Activated CD8-positive, alpha-beta T cell treated with anti-CD3 and anti-CD28 coated beads for 36 hours (primary cell): Measurements from ENCODE around the gene CACNA1C. TPM values are rescaled to one million over a fixed set of nuclear protein-coding genes. Genes with fewer than 3 reads are reported as not detected.

Source experiments
- ATAC-seq: fragments of 200-7000 bp; cut with Tn5 transposase; one replicate; pipeline ENCODE4 v1.10.0; 2021; ENCODE audit warnings: mild to moderate bottlenecking, moderate library complexity
- CTCF ChIA-PET: fragments of 350-600 bp; sonication (Branson Sonifier 250); formaldehyde crosslinking; loops from one replicate; lab custom pipeline; 2021; ENCODE audit warnings: antibody characterized with exemption; lab: Charles Lee
- POLR2A ChIA-PET: fragments of 350-600 bp; sonication (Branson Sonifier 250); formaldehyde crosslinking; loops from one replicate; lab custom pipeline; 2021; ENCODE audit warnings: antibody characterized with exemption; lab: Charles Lee
- DNase-seq: peaks from one replicate; pipeline ENCODE4 v3.0.0-alpha.2; 2020
- H3K27ac Mint-ChIP-seq: one replicate; pipeline ENCODE4 v1.8.0; 2021; ENCODE audit warnings: mild to moderate bottlenecking, mixed read lengths
- H3K27me3 Mint-ChIP-seq: one replicate; pipeline ENCODE4 v1.8.0; 2021; ENCODE audit warnings: mixed read lengths
- H3K36me3 Mint-ChIP-seq: one replicate; pipeline ENCODE4 v1.8.0; 2021; ENCODE audit warnings: low read depth, mixed read lengths
- H3K4me1 Mint-ChIP-seq: one replicate; pipeline ENCODE4 v1.8.0; 2021; ENCODE audit warnings: low read depth, mixed read lengths
- H3K4me3 Mint-ChIP-seq: one replicate; pipeline ENCODE4 v1.8.0; 2021; ENCODE audit warnings: mild to moderate bottlenecking, moderate library complexity, mixed read lengths
- H3K9me3 Mint-ChIP-seq: one replicate; pipeline ENCODE4 v1.8.0; 2021; ENCODE audit warnings: mixed read lengths
- intact Hi-C: fragments of 100-400 bp; cut with micrococcal nuclease; formaldehyde crosslinking; loops from one replicate; pipeline ENCODE4 v1.10.0; 2022
- total RNA-seq, 2 experiments: library from RNA; stranded (reverse); gene quantifications; one replicate each; pipeline ENCODE4 v1.2.3, GENCODE V29; 2021
- TF ChIP-seq, protein P1 (sequence below): fragments of 200-600 bp; IDR thresholded peaks from one replicate; pipeline ENCODE4 v1.8.0; 2022; ENCODE audit warnings: antibody characterized with exemption, mild to moderate bottlenecking

The CACNA1C gene
- total RNA-seq, 2 experiments from 2014 or later: 0.02 to 0.05 TPM

DNA sequence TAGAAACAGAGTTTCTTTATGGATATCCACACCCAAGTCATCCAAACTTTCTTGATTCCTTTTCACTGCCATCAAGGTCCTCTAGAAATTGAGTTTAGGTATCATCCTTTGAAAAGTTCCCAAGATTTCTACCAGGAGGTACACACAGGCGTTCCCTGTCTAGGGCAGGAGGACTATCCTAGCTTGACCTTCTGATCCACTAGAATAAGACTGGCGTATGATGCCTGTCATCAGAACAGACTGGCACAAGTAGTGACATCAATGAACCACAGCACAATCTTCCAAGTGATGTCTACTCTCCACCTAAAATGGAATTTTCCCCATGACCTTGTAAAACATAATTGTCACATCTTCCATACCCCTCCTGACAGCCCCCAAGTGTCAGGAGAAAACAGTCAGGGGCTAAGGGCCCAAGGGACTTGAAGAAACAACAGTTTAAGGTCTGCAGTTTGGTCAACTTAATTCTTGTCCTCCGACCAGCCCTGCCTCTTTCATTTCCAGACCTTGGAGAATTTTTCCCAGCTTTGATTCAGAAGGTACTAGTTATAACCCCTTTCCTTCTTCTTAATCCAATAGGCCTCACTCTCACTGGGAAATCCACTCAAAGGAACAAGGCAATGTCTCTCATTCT lies 641.3 kb downstream of the CACNA1C start:
- intact Hi-C loops: no loop called here

DNA sequence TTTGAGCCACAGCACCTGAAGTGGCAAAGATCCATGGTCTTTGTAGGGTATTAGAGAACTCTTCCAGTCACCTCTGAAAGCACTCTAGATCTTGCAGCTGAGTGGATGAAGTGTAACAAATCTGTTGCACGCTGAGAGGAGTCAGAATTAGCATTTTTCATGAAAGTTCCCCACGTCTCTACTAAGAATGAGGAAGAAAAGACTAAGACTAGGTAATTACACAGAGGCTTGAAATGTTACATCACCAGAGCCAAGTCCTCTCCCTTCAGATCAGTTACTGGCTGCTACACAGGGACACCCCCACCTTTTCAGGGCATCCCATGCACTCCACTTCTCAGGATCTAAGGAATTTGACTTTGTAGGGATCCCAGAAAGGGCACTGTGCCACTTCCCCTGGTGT lies 643.3 kb downstream of the CACNA1C start:
- Mint-ChIP-seq H3K36me3 (no peaks in the 10 kb centered on the region), H3K27me3 (no peaks in the 10 kb centered on the region), H3K4me1 (peaks cover 19% of the 10 kb centered on the region), H3K27ac (no peak overlapping the region), H3K9me3 (no peaks in the 10 kb centered on the region), H3K4me3 (no peak overlapping the region)
- CTCF ChIA-PET: no interaction called here
- DNase-seq (no peak), ATAC-seq (no peak)
- POLR2A ChIA-PET: no interaction called here
- intact Hi-C loops: no loop called here
- TF ChIP-seq, protein P1, sequence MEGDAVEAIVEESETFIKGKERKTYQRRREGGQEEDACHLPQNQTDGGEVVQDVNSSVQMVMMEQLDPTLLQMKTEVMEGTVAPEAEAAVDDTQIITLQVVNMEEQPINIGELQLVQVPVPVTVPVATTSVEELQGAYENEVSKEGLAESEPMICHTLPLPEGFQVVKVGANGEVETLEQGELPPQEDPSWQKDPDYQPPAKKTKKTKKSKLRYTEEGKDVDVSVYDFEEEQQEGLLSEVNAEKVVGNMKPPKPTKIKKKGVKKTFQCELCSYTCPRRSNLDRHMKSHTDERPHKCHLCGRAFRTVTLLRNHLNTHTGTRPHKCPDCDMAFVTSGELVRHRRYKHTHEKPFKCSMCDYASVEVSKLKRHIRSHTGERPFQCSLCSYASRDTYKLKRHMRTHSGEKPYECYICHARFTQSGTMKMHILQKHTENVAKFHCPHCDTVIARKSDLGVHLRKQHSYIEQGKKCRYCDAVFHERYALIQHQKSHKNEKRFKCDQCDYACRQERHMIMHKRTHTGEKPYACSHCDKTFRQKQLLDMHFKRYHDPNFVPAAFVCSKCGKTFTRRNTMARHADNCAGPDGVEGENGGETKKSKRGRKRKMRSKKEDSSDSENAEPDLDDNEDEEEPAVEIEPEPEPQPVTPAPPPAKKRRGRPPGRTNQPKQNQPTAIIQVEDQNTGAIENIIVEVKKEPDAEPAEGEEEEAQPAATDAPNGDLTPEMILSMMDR: no peak

More for the DNA sequence above, 641.3 kb downstream of the CACNA1C start:
- Mint-ChIP-seq H3K9me3 (no peaks in the 10 kb centered on the region), H3K27me3 (no peaks in the 10 kb centered on the region), H3K27ac (no peak overlapping the region), H3K4me1 (peaks cover 30% of the 10 kb centered on the region), H3K36me3 (peaks cover 2% of the 10 kb centered on the region), H3K4me3 (no peak overlapping the region)
- CTCF ChIA-PET: interaction anchor here (1.8 to 5.4 kb wide), 2 partner anchors 11 to 90 kb away, joined by 6 to 37 read pairs; no protein-coding TSS in a partner anchor
- DNase-seq (no peak), ATAC-seq (no peak)
- POLR2A ChIA-PET: no interaction called here
- TF ChIP-seq, protein P1: no peak

DNA sequence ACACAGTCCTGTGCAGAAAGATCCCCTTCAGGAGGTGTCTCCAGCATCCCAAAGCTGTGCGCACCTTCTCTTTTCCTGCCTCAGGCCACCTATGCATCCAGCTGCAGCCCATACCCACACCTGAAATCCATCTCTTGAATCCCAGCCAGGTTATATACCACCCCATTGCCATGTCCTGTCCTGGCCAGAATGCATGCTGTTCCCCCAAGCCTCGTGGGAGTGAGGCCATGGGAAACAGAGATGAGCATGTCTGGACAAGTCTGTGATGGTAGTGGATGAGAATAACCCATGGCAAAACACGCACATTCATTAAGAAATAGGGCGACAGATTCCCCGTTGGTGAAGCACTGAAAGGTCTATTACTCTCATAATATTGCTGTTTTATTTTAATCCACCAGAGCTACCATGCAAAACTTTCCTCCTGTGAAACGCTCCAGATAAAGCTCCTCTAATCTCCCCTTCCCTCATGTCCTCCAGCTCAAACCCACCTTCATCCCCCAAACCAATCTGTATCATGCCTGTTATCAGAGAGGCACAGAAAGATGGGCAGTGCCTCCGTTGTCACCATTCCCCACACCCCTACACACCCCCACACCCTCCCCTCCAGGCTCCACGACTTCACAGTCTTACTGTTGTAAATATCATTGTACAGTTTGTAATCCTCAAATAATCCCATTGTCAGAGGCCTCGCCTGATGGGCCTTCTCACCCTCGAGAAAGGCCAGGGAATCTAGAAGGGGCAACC lies 644.4 kb downstream of the CACNA1C start:
- Mint-ChIP-seq H3K27ac (no peak overlapping the region), H3K4me3 (no peak overlapping the region), H3K36me3 (no peaks in the 10 kb centered on the region), H3K4me1 (peaks cover 13% of the 10 kb centered on the region), H3K27me3 (no peaks in the 10 kb centered on the region), H3K9me3 (no peaks in the 10 kb centered on the region)
- intact Hi-C loops: no loop called here
- ChIA-PET CTCF (interaction anchor here (0.7 kb wide), 1 partner anchor 87 kb away, joined by 3 read pairs; no protein-coding TSS in a partner anchor), POLR2A (interaction anchor here (0.7 kb wide), 1 partner anchor 64 kb away, joined by 3 read pairs; no protein-coding TSS in a partner anchor)
- ATAC-seq (no peak), DNase-seq (no peak)
- TF ChIP-seq, protein P1: no peak

DNA sequence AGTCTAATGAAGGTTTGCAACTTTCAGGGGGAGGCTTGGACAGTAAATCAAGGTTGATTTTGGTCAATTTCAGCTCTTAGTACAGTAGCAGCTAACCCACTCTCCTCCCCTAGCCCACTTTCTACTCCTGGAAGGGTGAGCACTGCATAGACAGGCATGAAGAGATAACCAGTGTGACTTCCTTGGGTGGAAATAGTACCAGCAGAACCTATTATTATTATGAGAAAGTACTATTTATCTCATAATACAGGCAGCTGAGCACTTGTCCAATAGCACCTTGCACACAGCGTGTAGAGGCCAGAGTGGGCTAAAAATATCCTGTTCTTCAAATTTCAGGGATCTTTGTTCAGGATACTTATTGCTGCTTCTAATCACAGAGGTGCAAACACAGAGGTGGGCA lies 645.8 kb downstream of the CACNA1C start:
- Mint-ChIP-seq H3K27me3 (no peaks in the 10 kb centered on the region), H3K36me3 (no peaks in the 10 kb centered on the region), H3K4me3 (no peak overlapping the region), H3K27ac (no peak overlapping the region), H3K9me3 (no peaks in the 10 kb centered on the region), H3K4me1 (peaks cover 3% of the 10 kb centered on the region)
- DNase-seq (no peak), ATAC-seq (no peak)
- intact Hi-C loops: no loop called here
- POLR2A ChIA-PET: no interaction called here
- CTCF ChIA-PET: no interaction called here
- TF ChIP-seq, protein P1: no peak

DNA sequence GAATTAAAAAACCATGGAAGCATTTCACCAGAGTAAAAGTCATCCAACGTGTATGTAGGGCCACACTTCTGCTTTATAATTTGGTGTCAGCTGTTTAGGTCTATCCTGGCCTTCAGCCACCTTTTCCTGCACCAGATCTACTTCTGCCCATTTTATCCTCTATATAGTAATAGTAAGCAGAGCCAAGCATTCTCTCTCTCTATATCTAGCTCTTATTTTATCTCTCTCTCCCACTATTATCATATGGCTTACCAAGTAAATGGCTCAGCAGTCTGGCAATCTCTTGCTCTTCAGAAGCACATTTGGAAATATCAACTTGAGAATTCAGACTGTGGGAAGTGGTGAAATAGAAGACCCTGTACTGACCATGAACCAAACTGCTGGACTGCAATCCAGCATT lies 657.9 kb downstream of the CACNA1C start:
- H3K4me3 Mint-ChIP-seq: no peak overlapping the region
- H3K27me3 Mint-ChIP-seq: peaks cover 2% of the 10 kb centered on the region
- intact Hi-C loops: no loop called here
- POLR2A ChIA-PET: interaction anchor here (1.5 kb wide), 1 partner anchor 18 kb away, joined by 3 read pairs; no protein-coding TSS in a partner anchor
- no peak overlapping the region for H3K27ac Mint-ChIP-seq
- H3K36me3 Mint-ChIP-seq: peaks cover 2% of the 10 kb centered on the region
- no peaks in the 10 kb centered on the region for H3K4me1 Mint-ChIP-seq
- TF ChIP-seq, protein P1: no peak
- DNase-seq (no peak), ATAC-seq (no peak)
- CTCF ChIA-PET: interaction anchor here (2.0 kb wide), 1 partner anchor 28 kb away, joined by 5 read pairs; no protein-coding TSS in a partner anchor
- peaks cover 20% of the 10 kb centered on the region for H3K9me3 Mint-ChIP-seq
